HG03521 (cell line): ENCODE measurements around the gene HMGB2.

ENCODE experiments used
- ATAC-seq: cut with Tn5 transposase; IDR thresholded peaks from one replicate; pipeline ENCODE4 v1.9.1; 2021; ENCODE audit warnings: mild to moderate bottlenecking, moderate library complexity; ENCODE audit not compliant: unreplicated experiment

Gene HMGB2

GRCh38 chr4:173334085-173334890 is at the start of gene HMGB2:
TSS of gene HMGB2 (minus strand) at chr4:173334358. CDS start at chr4:173333649, 709 bp downstream.
- peak; percentile 92 for ATAC-seq

- no peak for ATAC-seq
Observed at GRCh38 chr4:173382349-173382748, 48.2 kb upstream of the HMGB2 start.

GRCh38 chr4:173381610-173382009 is 47.5 kb upstream of the HMGB2 start:
- no peak for ATAC-seq

- no peak for ATAC-seq
Observed at GRCh38 chr4:173380987-173381386, 46.8 kb upstream of the HMGB2 start.

GRCh38 chr4:173379929-173380328 is 45.8 kb upstream of the HMGB2 start:
- no peak for ATAC-seq

GRCh38 chr4:173374588-173374987 is 40.4 kb upstream of the HMGB2 start:
- no peak for ATAC-seq

GRCh38 chr4:173371292-173372192 is 37.4 kb upstream of the HMGB2 start:
- ATAC-seq = peak; percentile 22

GRCh38 chr4:173370477-173371291 is 36.5 kb upstream of the HMGB2 start, which contains the start of gene SAP30:
TSS of gene SAP30 (plus strand) at chr4:173370954. CDS start at chr4:173371183, 229 bp downstream.
- peak; percentile 68 for ATAC-seq

GRCh38 chr4:173370130-173370476 is 35.9 kb upstream of the HMGB2 start:
- ATAC-seq = peak; percentile 1

- ATAC-seq = no peak
Observed at GRCh38 chr4:173367946-173368345, 33.8 kb upstream of the HMGB2 start.

GRCh38 chr4:173367285-173367684 is 33.1 kb upstream of the HMGB2 start:
- ATAC-seq = no peak

- no peak for ATAC-seq
Observed at GRCh38 chr4:173365359-173365996, 31.3 kb upstream of the HMGB2 start.

- no peak for ATAC-seq
Observed at GRCh38 chr4:173362666-173363065, 28.5 kb upstream of the HMGB2 start.

GRCh38 chr4:173360587-173361221 is 26.5 kb upstream of the HMGB2 start:
- ATAC-seq = no peak

GRCh38 chr4:173357939-173358338 is 23.8 kb upstream of the HMGB2 start:
- no peak for ATAC-seq

- ATAC-seq = no peak
Observed at GRCh38 chr4:173347467-173347866, 13.3 kb upstream of the HMGB2 start.

GRCh38 chr4:173346074-173346473 is 11.9 kb upstream of the HMGB2 start:
- ATAC-seq = no peak

GRCh38 chr4:173345648-173346047 is 11.5 kb upstream of the HMGB2 start:
- no peak for ATAC-seq

- no peak for ATAC-seq
Observed at GRCh38 chr4:173343832-173344397, 9.8 kb upstream of the HMGB2 start.

- ATAC-seq = no peak
Observed at GRCh38 chr4:173337463-173337862, 3.3 kb upstream of the HMGB2 start.
